ENCODE results near the gene MERTK.

The MERTK gene

DNA sequence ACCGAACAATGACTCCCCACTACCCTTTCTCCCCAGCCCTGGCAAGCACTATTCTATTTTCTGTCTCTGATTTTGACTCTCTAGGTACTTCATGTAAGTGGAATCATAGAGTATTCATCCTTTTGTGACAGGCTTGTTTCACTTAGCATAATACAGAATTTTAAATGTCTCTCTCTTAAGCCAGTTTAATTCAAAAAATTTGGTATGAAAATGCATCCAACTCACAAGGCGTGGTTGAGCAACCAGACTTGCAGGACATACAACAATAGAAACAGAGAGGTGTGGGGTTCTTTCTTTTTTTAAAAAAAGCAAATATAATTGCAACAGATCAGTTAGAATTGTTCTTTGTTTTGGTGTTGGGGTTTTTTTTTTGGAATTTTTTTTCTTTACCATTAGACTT lies 109.1 kb downstream of the MERTK start:
- no peaks in the 10 kb centered on the region for H3K9me3 ChIP-seq (ENCODE audit: control insufficient read depth, low read length)
- no CpG with 5 or more reads among the region's 2 CpGs for WGBS, 2 experiments (ENCODE audit: insufficient coverage in 2 of 2)
- H3K4me1 ChIP-seq (ENCODE audit: control insufficient read depth, insufficient read depth, low read length, poor library complexity, severe bottlenecking), result no peaks in the 10 kb centered on the region
- no peak overlapping the region for H3K27ac ChIP-seq (ENCODE audit: low read depth, low read length, severe bottlenecking)
- no peak overlapping the region for H3K4me3 ChIP-seq (ENCODE audit: extremely low read depth, insufficient read depth, low read length, poor library complexity, severe bottlenecking)
- H3K36me3 ChIP-seq (ENCODE audit: control insufficient read depth, insufficient read depth, low read length), result peaks cover 30% of the 10 kb centered on the region

- H3K36me3 ChIP-seq (ENCODE audit: control insufficient read depth, insufficient read depth, low read length), result peaks cover 40% of the 10 kb centered on the region
- H3K4me3 ChIP-seq (ENCODE audit: extremely low read depth, insufficient read depth, low read length, poor library complexity, severe bottlenecking), result no peak overlapping the region
- 100% methylated on average over 1 to 2 of the region's 2 CpGs for WGBS, 2 experiments (ENCODE audit: insufficient coverage in 2 of 2)
- H3K27ac ChIP-seq (ENCODE audit: low read depth, low read length, severe bottlenecking), result no peak overlapping the region
- no peaks in the 10 kb centered on the region for H3K9me3 ChIP-seq (ENCODE audit: control insufficient read depth, low read length)
- no peaks in the 10 kb centered on the region for H3K4me1 ChIP-seq (ENCODE audit: control insufficient read depth, insufficient read depth, low read length, poor library complexity, severe bottlenecking)
Observed at GRCh38 chr2:112008910-112009485, 110.6 kb downstream of the MERTK start.

- Histone ChIP-seq H3K27ac (ENCODE audit: low read depth, low read length, severe bottlenecking) (no peak overlapping the region), H3K36me3 (ENCODE audit: control insufficient read depth, insufficient read depth, low read length) (peaks cover 35% of the 10 kb centered on the region), H3K4me3 (ENCODE audit: extremely low read depth, insufficient read depth, low read length, poor library complexity, severe bottlenecking) (no peak overlapping the region), H3K9me3 (ENCODE audit: control insufficient read depth, low read length) (no peaks in the 10 kb centered on the region), H3K4me1 (ENCODE audit: control insufficient read depth, insufficient read depth, low read length, poor library complexity, severe bottlenecking) (no peaks in the 10 kb centered on the region)
- WGBS, 2 experiments (ENCODE audit: insufficient coverage in 2 of 2), result 92 to 100% methylated on average over 8 to 10 of the region's 10 CpGs
Observed at GRCh38 chr2:112010751-112011150, 112.3 kb downstream of the MERTK start.

- H3K4me1 ChIP-seq (ENCODE audit: control insufficient read depth, insufficient read depth, low read length, poor library complexity, severe bottlenecking), result no peaks in the 10 kb centered on the region
- no peaks in the 10 kb centered on the region for H3K9me3 ChIP-seq (ENCODE audit: control insufficient read depth, low read length)
- H3K4me3 ChIP-seq (ENCODE audit: extremely low read depth, insufficient read depth, low read length, poor library complexity, severe bottlenecking), result no peak overlapping the region
- no peak overlapping the region for H3K27ac ChIP-seq (ENCODE audit: low read depth, low read length, severe bottlenecking)
- H3K36me3 ChIP-seq (ENCODE audit: control insufficient read depth, insufficient read depth, low read length), result peaks cover 40% of the 10 kb centered on the region
- 94% methylated on average over 3 of the region's 5 CpGs; no CpG with 5 or more reads in 1 of the 2 experiments for WGBS, 2 experiments (ENCODE audit: insufficient coverage in 2 of 2)
Observed at GRCh38 chr2:112012556-112012955, 114.1 kb downstream of the MERTK start.

DNA sequence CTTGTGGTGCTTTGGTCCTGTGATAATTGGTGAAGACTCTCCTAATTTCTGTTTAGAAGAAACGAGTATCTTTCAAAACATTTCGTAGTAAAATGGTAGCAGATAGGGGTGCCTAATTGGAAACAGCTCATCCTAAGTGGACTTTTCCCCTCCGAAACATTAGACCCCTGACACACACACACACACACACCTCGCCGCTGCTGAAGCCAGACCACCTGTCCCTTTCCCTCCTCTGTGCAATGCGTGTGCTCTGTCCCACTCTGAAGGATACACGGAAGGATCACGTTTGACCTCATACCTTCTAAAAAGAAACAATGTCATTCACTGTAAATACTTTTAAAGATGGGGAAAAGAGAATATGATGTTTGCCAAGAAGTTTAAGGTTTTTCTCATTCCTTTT lies 120.4 kb downstream of the MERTK start:
- Histone ChIP-seq H3K9me3 (ENCODE audit: control insufficient read depth, low read length) (no peaks in the 10 kb centered on the region), H3K4me1 (ENCODE audit: control insufficient read depth, insufficient read depth, low read length, poor library complexity, severe bottlenecking) (no peaks in the 10 kb centered on the region), H3K4me3 (ENCODE audit: extremely low read depth, insufficient read depth, low read length, poor library complexity, severe bottlenecking) (no peak overlapping the region), H3K27ac (ENCODE audit: low read depth, low read length, severe bottlenecking) (no peak overlapping the region), H3K36me3 (ENCODE audit: control insufficient read depth, insufficient read depth, low read length) (peaks cover 19% of the 10 kb centered on the region)
- 96% methylated on average over 3 of the region's 8 CpGs; no CpG with 5 or more reads in 1 of the 2 experiments for WGBS, 2 experiments (ENCODE audit: insufficient coverage in 2 of 2)

GRCh38 chr2:112019569-112019982 lies 121.2 kb downstream of the MERTK start:
- Histone ChIP-seq H3K4me1 (ENCODE audit: control insufficient read depth, insufficient read depth, low read length, poor library complexity, severe bottlenecking) (no peaks in the 10 kb centered on the region), H3K9me3 (ENCODE audit: control insufficient read depth, low read length) (no peaks in the 10 kb centered on the region), H3K36me3 (ENCODE audit: control insufficient read depth, insufficient read depth, low read length) (peaks cover 19% of the 10 kb centered on the region), H3K27ac (ENCODE audit: low read depth, low read length, severe bottlenecking) (peak overlapping the region; percentile 16), H3K4me3 (ENCODE audit: extremely low read depth, insufficient read depth, low read length, poor library complexity, severe bottlenecking) (no peak overlapping the region)
- WGBS, 2 experiments (ENCODE audit: insufficient coverage in 2 of 2), result 71 to 85% methylated on average over 3 of the region's 4 CpGs

GRCh38 chr2:112020561-112020960 lies 122.2 kb downstream of the MERTK start:
- Histone ChIP-seq H3K36me3 (ENCODE audit: control insufficient read depth, insufficient read depth, low read length) (peaks cover 19% of the 10 kb centered on the region), H3K4me3 (ENCODE audit: extremely low read depth, insufficient read depth, low read length, poor library complexity, severe bottlenecking) (no peak overlapping the region), H3K9me3 (ENCODE audit: control insufficient read depth, low read length) (no peaks in the 10 kb centered on the region), H3K27ac (ENCODE audit: low read depth, low read length, severe bottlenecking) (no peak overlapping the region), H3K4me1 (ENCODE audit: control insufficient read depth, insufficient read depth, low read length, poor library complexity, severe bottlenecking) (no peaks in the 10 kb centered on the region)
- WGBS, 2 experiments (ENCODE audit: insufficient coverage in 2 of 2), result 94% methylated on average over 2 to 3 of the region's 3 CpGs

DNA sequence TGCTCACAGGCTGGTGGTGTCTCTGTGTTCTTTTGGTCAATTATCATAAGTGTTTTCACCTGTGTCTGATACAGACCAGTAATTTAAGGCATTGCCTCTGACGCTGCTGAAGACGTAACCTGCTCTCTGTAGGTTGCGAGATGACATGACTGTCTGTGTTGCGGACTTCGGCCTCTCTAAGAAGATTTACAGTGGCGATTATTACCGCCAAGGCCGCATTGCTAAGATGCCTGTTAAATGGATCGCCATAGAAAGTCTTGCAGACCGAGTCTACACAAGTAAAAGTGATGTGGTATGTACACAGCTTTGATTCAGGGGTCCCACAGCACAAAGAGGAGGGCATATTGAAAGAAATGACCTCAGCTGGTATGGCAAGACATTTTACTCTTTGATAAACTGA lies 122.9 kb downstream of the MERTK start:
- WGBS, 2 experiments (ENCODE audit: insufficient coverage in 2 of 2), result 95 to 97% methylated on average over 10 of the region's 10 CpGs
- Histone ChIP-seq H3K27ac (ENCODE audit: low read depth, low read length, severe bottlenecking) (no peak overlapping the region), H3K4me1 (ENCODE audit: control insufficient read depth, insufficient read depth, low read length, poor library complexity, severe bottlenecking) (no peaks in the 10 kb centered on the region), H3K9me3 (ENCODE audit: control insufficient read depth, low read length) (no peaks in the 10 kb centered on the region), H3K4me3 (ENCODE audit: extremely low read depth, insufficient read depth, low read length, poor library complexity, severe bottlenecking) (no peak overlapping the region), H3K36me3 (ENCODE audit: control insufficient read depth, insufficient read depth, low read length) (peaks cover 19% of the 10 kb centered on the region)

- no peaks in the 10 kb centered on the region for H3K4me1 ChIP-seq (ENCODE audit: control insufficient read depth, insufficient read depth, low read length, poor library complexity, severe bottlenecking)
- no peaks in the 10 kb centered on the region for H3K9me3 ChIP-seq (ENCODE audit: control insufficient read depth, low read length)
- 92 to 97% methylated on average over 5 to 7 of the region's 8 CpGs for WGBS, 2 experiments (ENCODE audit: insufficient coverage in 2 of 2)
- H3K4me3 ChIP-seq (ENCODE audit: extremely low read depth, insufficient read depth, low read length, poor library complexity, severe bottlenecking), result no peak overlapping the region
- no peak overlapping the region for H3K27ac ChIP-seq (ENCODE audit: low read depth, low read length, severe bottlenecking)
- H3K36me3 ChIP-seq (ENCODE audit: control insufficient read depth, insufficient read depth, low read length), result peaks cover 15% of the 10 kb centered on the region
Observed at GRCh38 chr2:112021781-112022231, 123.4 kb downstream of the MERTK start.

DNA sequence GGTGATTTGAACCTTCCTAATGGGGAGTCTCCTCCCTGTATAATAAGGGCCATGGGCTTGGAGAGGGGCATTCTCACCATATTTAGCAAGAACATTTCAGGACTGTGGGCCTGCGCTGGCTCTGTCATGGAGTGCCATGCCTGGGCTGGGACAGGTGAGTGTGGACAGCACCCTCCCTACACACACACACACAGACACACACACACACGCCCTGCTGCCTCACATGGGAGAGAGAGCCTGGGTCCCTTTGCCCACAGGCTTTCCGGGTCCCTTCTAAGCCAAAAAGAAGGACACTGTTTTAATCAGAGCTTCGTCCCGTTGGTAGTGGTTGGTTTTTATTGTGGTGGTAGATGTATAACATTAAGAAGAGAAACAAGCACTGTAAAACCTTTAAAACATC lies 125.3 kb downstream of the MERTK start:
- Histone ChIP-seq H3K4me3 (ENCODE audit: extremely low read depth, insufficient read depth, low read length, poor library complexity, severe bottlenecking) (no peak overlapping the region), H3K27ac (ENCODE audit: low read depth, low read length, severe bottlenecking) (no peak overlapping the region), H3K4me1 (ENCODE audit: control insufficient read depth, insufficient read depth, low read length, poor library complexity, severe bottlenecking) (no peaks in the 10 kb centered on the region), H3K9me3 (ENCODE audit: control insufficient read depth, low read length) (no peaks in the 10 kb centered on the region), H3K36me3 (ENCODE audit: control insufficient read depth, insufficient read depth, low read length) (peaks cover 15% of the 10 kb centered on the region)
- WGBS, 2 experiments (ENCODE audit: insufficient coverage in 2 of 2), result 86% methylated on average over 2 of the region's 5 CpGs; no CpG with 5 or more reads in 1 of the 2 experiments

- Histone ChIP-seq H3K4me3 (ENCODE audit: extremely low read depth, insufficient read depth, low read length, poor library complexity, severe bottlenecking) (no peak overlapping the region), H3K27ac (ENCODE audit: low read depth, low read length, severe bottlenecking) (no peak overlapping the region), H3K4me1 (ENCODE audit: control insufficient read depth, insufficient read depth, low read length, poor library complexity, severe bottlenecking) (no peaks in the 10 kb centered on the region), H3K36me3 (ENCODE audit: control insufficient read depth, insufficient read depth, low read length) (peaks cover 15% of the 10 kb centered on the region), H3K9me3 (ENCODE audit: control insufficient read depth, low read length) (no peaks in the 10 kb centered on the region)
- 93 to 94% methylated on average over 9 of the region's 9 CpGs for WGBS, 2 experiments (ENCODE audit: insufficient coverage in 2 of 2)
Observed at GRCh38 chr2:112024231-112024630, 125.8 kb downstream of the MERTK start.

All from mesodermal cell (in vitro differentiated cells).